Fibroblast of skin of right biceps (primary cell): ENCODE results near the gene IL1F10.
A peak's percentile ranks its signal among the peaks of the same experiment; 100 is the strongest.
"Not testable (repeated sequence)": the region's sequence is repeated elsewhere in the genome, so short reads cannot be mapped to it uniquely, and the experiment has no call there.

Source experiments
- DNase-seq: peaks from one replicate; pipeline ENCODE4 v3.0.0-alpha.2; 2013

IL1F10 gene

GRCh38 chr2:113084249-113085000 lies 16.7 kb downstream of the IL1F10 start:
- no peak for DNase-seq

DNA sequence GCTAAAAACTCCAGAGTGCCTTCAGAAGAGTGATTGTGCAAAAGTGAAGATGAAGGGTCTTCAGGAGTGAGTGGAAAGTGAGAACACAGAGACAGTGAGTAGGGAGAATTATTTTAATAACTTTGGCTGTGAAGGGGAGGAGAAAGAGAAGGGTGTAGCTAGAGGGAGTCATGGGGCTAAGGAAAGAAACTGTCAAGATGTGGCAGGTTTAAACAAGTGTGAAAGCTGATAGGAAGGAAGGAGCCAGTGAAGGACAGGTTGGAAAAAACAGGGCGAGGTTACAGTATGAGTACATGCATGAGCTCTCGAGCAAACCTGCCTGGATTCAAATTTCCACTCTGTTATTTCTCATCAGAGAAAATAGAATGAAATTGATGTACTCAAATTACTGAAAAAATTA lies 17.8 kb downstream of the IL1F10 start:
- no peak for DNase-seq

GRCh38 chr2:113088213-113088992 lies 20.6 kb downstream of the IL1F10 start:
- DNase-seq = no peak

DNA sequence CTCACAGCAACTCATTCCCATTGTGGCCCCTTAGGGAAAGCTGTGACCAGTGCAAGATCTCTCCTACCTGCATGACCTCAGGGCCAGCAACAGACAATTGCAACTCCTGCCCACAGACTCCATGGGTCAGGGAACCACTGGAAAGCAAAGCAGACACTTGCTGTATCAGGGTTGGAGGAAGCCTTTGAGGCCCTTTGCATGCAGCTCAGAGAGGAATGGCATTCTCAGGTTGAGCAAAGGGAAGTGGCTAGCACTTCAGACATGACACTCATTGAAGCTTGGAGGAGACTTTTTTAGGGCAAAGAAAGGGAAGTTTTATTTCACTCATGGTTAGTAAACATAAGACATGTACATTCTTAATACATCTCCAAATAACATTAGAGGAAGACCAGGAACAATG lies 22.1 kb downstream of the IL1F10 start:
- DNase-seq = no peak

DNA sequence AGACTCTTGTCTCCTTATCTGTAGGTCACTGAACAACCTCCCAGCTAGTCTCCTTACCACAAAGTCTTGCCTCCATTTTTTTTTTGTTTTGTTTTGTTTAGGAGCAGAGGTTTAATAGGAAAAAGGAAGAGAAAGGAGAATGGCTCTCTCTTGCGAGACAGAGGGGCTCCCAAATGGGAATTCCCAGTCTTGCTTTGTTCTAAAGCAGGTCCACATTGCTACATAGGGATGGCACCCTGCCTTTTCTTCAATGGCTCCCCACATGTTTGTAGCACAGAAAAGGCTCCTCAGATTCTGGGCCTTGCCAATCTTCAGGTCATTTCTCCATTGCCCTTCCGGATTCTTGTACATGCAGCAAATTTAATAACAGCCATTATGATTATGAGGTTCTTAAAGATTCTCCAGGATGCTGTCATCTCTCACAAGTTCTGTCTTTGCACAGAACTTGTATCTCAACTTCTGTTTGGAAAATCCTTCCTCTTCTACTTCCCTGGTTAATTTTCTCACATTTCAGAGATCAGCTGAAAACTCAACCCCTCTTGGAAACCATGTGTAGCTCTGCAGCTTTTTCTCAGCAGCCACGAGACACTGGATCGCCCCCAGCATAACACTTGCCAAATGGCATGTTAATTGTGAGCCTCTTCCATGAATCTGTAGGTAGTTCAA lies 23.6 kb downstream of the IL1F10 start:
- no peak for DNase-seq

DNA sequence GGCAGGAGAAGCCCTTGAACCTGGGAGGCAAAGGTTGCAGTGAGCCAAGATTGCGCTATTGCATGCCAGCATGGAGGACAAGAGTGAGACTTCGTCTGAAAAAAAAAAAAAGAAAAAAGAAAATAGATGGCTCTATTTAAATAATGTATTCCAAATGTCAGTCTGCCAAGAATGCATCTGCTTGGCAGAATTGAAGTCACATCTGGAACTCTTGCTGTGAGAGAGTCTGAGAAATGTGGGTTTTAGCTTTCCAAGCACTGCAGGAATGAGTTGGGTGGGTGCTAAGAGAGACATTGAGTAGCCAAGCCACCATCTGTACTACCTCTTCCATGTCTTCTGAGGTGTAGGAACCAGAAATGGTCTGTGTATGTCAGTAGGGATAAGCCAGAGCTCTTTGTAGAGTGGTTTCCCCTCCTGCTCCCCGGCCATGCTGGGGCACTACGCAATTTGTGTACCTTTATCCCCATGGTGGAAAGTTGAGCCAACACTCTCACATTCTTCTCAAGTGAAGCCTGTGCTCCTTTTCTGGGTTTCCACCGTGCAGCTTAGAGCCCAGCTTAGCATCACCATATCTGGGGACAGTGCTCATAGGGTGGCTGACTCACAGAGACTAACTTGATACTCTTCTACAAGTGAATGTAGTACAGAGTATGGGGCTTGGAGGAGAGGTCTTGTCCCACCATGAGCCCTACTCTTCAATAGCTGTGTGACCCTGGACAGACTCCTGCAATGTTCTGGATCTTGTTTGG lies 25.3 kb downstream of the IL1F10 start:
- no peak for DNase-seq

DNA sequence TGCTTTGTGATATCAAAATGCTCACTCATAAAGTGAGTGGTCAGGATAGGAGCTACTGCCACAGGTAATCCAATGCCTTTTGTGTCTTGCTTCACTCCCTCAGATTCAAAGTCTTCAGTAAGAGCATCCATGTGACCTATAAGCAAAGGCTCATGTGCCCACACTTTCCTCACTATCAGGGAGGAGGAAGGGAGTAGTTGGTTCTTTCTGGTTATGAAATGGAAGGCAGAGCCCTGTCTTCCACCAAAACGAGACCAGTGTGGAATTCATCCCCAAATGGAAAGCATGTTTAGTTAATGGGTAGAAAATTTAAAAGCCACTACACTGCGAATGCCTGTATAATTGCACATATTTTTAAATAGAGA lies 25.8 kb downstream of the IL1F10 start:
- no peak for DNase-seq

- not testable (repeated sequence) for DNase-seq
Measured at GRCh38 chr2:113096306-113096705, 28.5 kb downstream of the IL1F10 start.

DNA sequence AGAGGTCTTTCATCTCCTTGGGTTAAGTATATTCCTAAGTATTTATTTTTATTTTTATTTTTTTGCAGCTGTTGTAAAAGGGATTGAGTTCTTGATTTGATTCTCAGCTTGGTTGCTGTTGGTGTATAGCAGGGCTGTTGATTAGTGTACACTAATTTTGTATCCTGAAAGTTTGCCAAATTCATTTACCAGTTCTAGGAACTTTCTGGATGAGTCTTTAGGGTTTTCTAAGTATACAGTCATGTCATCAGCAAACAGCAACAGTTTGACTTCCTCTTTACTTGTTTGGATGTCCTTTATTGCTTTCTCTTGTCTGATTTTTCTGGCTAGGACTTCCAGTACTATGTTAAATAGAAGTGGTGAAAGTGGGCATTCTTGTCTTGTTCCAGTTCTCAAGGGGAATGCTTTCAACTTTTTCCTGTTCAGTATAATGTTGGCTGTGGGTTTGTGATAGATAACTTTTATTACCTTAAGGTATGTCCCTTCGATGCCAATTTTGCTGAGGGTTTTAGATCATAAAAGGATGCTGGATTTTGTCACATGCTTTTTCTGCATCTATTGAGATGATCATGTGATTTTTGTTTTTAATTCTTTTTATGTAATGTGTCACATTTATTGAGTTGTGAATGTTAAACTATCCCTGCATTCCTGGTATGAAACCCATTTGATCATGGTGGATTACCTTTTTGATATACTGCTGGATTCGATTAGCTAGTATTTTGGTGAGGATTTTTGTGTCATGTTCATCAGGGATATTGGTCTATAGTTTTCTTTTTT lies 29.3 kb downstream of the IL1F10 start:
- DNase-seq = not testable (repeated sequence)

DNA sequence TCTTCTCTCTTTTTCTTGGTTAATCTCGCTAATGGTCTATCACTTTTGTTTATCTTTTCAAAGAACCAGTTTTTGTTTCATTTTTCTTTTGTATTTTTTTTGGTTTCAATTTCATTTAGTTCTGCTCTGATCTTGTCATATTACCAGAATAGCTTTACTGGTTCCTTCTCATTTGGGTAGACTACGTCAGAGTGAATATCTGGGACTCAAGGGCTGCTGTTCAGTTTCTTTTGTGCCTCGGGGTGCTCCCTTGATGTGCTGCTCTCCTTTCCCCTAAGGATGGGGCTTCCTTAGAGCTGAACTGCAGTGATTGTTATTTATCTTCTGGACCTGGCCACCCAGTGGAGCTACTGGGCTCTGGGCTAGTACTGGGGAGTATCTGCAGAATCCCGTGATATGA lies 30.3 kb downstream of the IL1F10 start:
- no peak for DNase-seq

GRCh38 chr2:113098532-113098931 lies 30.8 kb downstream of the IL1F10 start:
- DNase-seq = no peak

DNA sequence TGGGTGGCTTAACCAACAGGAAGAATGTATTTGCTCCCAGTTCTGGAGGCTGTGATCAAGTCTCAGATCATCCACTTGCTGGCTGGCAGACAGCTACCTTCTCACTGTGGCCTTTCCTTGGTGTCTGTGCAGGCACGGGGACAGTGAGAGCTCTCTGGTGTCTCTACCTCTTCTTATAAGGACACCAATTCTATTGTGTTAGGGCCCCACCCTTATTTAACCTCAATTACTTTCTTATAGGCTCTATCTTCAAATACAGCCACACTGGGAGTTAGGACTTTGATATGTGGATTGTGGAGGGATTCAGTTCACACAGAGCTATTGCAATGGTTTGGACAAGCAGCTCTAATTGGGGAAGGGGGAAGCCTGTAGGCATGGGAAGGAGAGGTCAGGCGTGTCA lies 34.4 kb downstream of the IL1F10 start:
- DNase-seq = no peak

DNA sequence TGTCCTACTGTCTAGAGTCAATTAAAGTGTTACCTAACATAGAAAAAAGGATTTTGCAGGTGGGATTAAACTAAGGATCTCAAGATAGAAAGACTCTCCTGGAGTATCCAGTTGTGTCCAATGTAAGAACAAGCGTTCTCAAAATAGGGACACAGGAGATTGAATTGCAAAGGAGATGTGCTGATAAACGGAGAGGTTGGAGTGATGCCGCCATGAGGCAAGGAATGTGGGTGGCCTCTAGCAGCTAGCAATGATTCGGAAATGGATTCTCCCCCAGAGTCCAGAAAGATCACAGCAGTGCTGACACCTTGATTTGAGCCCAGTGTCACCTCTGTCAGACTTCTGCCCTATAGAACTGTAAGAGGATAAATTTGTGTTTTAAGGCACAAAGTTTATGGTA lies 35.5 kb downstream of the IL1F10 start:
- DNase-seq = no peak

DNA sequence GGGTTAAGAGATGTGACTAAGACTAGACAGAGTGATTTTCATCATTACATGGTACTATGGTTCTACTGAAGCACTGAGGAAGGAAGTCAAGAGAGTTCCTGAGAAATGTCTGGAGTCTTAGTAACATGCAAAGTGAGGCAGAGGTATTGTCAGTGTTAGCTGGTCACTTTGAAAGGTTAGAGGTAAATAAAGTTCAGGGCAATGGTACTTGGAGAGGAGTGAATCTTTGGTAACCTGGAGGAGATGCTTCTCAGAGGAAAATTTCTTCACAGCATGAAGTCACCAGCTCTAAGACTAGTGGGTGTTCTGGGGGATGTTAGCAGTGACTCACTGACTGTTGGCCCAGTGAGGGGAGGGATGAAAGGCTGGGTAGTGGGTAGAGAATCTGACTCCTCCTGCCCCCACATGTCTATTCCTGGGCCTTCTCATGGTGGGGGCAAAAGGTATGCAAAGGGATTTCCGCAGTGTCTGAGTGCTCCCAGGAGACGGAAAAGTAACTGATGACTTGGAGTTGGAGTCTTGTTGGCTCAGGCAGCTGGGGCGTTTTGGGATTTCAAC lies 36.4 kb downstream of the IL1F10 start:
- peak; percentile 71 for DNase-seq

GRCh38 chr2:113105047-113105785 lies 37.4 kb downstream of the IL1F10 start:
- DNase-seq = peak; percentile 79

GRCh38 chr2:113111121-113111520 lies 43.4 kb downstream of the IL1F10 start:
- no peak for DNase-seq

DNA sequence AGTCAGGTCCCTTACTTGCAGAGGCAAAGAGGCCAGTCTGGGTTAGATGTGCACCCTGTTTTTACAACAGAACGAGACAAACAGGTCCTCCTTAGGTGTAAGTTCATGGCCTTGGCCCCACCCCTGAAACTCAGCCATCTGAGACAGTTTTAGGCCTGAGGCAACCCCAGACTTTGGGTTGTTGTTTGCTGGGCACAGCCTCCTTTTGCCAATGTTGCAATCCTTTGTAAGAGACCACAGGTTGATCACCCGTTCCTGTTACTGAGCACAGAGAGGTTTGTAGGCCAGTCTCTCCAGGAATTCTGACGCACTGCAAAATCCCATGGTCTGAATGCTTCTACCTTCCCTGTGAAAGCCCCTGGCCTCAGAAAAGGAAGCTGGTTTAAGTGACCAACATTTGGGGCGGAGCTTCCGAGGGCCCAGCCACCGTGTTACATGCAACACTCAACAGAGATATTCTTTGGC lies 44.1 kb downstream of the IL1F10 start:
- DNase-seq = no peak

GRCh38 chr2:113112441-113112840 lies 44.7 kb downstream of the IL1F10 start:
- no peak for DNase-seq

DNA sequence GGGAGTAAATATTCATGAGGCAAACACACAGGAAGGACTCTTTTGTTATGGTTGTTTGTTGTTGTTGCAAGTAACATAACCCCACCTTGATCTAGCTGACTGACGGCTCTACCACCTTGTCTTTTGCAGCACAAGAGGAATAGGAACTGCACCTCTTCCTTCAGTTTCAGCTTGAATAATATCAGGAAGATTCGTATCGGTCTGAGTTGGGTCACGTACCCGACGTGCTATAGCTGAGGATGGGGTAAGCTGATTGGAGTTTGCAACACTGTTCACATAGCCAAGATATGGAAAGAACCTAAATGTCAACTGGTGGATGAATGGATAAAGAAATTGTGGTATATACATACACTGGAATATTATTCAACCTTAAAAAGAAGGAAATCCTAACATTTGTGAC lies 45.1 kb downstream of the IL1F10 start:
- DNase-seq = no peak

- DNase-seq = no peak
Measured at GRCh38 chr2:113113807-113114206, 46.0 kb downstream of the IL1F10 start.
